Ovary (tissue), 3 donors: ENCODE measurements around the gene CLEC4A.
"Not testable (repeated sequence)": the region's sequence is repeated elsewhere in the genome, so short reads cannot be mapped to it uniquely, and the experiment has no call there.

Experiments
- EP300 ChIP-seq: sonication (generic); formaldehyde crosslinking; IDR thresholded peaks from one replicate; pipeline ENCODE4 v1.6.1; 2017; ENCODE audit warnings: antibody characterized with exemption
- POLR2A ChIP-seq: fragments of 450-650 bp; IDR thresholded peaks from one replicate; pipeline ENCODE4 v1.6.1; 2017; ENCODE audit warnings: antibody characterized with exemption, mild to moderate bottlenecking, moderate library complexity
- TF ChIP-seq, protein P1 (sequence below), 3 donors: fragments of 450-650 bp in 2 of 3; fragments of 200-600 bp in 1 of 3; IDR thresholded peaks; one replicate each; pipeline versions ENCODE4 v1.5.1 to v1.8.0; 2016 to 2022; ENCODE audit warnings: antibody characterized with exemption in 3 of 3, mild to moderate bottlenecking in 1 of 3
- donor health status: DM: no; HTN: no; CAD: no.

GRCh38 chr12:8141647-8142046 is 18.2 kb downstream of the CLEC4A start:
- TF ChIP-seq, protein P1, sequence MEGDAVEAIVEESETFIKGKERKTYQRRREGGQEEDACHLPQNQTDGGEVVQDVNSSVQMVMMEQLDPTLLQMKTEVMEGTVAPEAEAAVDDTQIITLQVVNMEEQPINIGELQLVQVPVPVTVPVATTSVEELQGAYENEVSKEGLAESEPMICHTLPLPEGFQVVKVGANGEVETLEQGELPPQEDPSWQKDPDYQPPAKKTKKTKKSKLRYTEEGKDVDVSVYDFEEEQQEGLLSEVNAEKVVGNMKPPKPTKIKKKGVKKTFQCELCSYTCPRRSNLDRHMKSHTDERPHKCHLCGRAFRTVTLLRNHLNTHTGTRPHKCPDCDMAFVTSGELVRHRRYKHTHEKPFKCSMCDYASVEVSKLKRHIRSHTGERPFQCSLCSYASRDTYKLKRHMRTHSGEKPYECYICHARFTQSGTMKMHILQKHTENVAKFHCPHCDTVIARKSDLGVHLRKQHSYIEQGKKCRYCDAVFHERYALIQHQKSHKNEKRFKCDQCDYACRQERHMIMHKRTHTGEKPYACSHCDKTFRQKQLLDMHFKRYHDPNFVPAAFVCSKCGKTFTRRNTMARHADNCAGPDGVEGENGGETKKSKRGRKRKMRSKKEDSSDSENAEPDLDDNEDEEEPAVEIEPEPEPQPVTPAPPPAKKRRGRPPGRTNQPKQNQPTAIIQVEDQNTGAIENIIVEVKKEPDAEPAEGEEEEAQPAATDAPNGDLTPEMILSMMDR (IDR thresholded peaks at IDR 0.05), result not testable (repeated sequence)
- not testable (repeated sequence) for TF ChIP-seq POLR2A, EP300
